Measurements from ENCODE around the gene MBOAT1. TPM values are rescaled to one million over a fixed set of nuclear protein-coding genes. Genes with fewer than 3 reads are reported as not detected.

The MBOAT1 gene
- total RNA-seq, 2 experiments from 2014 or later, result 13.3 to 16.1 TPM

DNA sequence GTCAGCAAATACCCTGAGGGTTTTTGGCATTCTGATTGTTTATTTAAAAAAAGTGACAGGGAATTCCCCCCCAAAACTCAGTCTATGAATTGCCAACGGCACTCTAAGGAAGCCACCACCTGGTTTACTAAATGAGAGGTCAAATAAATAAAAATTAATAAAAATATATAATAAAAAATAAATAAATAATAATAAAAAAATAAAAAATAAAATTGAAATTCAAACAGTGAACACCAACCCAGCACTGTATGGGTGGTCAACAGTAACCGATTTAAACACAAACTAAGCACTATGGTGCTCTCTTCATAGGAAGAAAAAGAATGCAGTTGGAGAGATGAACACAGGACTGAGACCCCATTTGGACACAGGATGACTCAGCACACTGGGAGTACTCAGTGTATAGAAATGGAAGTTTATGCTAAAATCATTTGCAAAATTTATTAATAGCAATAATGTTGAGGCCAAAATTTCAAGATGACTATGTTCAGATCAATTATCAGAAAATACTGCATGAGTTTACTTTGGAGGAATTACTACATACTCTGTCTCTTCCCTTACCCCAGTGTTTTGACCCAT, 98.5 kb downstream of the MBOAT1 start:
- DNase-seq (no peak), ATAC-seq (no peak)
- ChIA-PET POLR2A (no interaction called here), CTCF (interaction anchor here (0.6 to 1.1 kb wide), 2 partner anchors 13 to 26 kb away, joined by 3 read pairs; no protein-coding TSS in a partner anchor)
- Mint-ChIP-seq H3K27me3 (no peaks in the 10 kb centered on the region), H3K36me3 (ENCODE audit: low read depth) (peaks cover 13% of the 10 kb centered on the region), H3K27ac (no peak overlapping the region), H3K9me3 (ENCODE audit: low read depth) (no peaks in the 10 kb centered on the region), H3K4me3 (no peak overlapping the region), H3K4me1 (peaks cover 4% of the 10 kb centered on the region)
- intact Hi-C loops (cut with DNase I, micrococcal nuclease), result no loop called here

DNA sequence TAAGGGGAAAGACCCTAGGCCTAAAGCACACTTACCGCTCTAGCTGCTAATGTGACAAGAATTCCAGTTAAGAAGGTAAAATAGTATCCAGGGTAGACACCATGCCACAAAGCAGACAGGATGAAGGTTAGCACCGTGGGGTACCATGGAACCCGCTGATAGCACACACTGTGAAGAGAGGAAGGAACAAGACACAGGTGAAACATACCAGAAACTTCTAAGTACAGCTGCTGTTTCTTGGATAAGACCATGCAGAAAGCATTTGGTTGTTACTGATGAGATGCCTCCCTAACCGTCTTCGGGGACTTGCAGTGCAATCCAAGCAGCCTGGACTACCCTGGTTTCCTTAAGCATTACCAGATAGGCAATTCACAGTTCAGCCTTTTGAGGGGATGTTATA, 99.4 kb downstream of the MBOAT1 start:
- CTCF ChIA-PET, result no interaction called here

GRCh38 chr6:20112241-20112640, 100.0 kb downstream of the MBOAT1 start:
- CTCF ChIA-PET, result interaction anchor here (2.5 kb wide), 1 partner anchor 14 kb away, joined by 11 read pairs; no protein-coding TSS in a partner anchor
- no peak overlapping the region for H3K27ac Mint-ChIP-seq
- intact Hi-C loops (cut with DNase I, micrococcal nuclease), result no loop called here

More for the DNA sequence above, 99.4 kb downstream of the MBOAT1 start:
- Mint-ChIP-seq H3K4me1 (peaks cover 4% of the 10 kb centered on the region), H3K9me3 (ENCODE audit: low read depth) (no peaks in the 10 kb centered on the region), H3K27ac (no peak overlapping the region), H3K27me3 (no peaks in the 10 kb centered on the region), H3K4me3 (no peak overlapping the region), H3K36me3 (ENCODE audit: low read depth) (peaks cover 16% of the 10 kb centered on the region)
- POLR2A ChIA-PET, result no interaction called here
- no peak for DNase-seq
- no peak for ATAC-seq
- intact Hi-C loops (cut with DNase I, micrococcal nuclease), result no loop called here

DNA sequence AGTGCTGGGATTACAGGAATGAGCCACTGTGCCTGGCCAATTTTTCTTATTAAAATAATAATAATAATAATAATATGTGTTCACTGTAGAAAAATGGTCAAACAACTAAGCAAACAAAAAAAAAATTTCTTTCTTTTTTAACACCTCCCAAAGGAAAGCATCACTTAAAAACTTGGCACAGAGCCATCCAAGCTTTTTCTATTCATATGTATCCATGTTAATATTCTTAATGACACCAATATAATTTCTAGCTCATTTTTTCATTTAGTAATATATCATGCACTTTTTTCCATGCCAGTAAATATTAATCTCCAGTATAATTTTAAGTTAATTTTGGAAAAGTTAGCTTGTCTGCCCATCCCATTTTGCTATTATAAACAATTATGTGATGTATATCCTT, 101.8 kb downstream of the MBOAT1 start:
- H3K36me3 Mint-ChIP-seq (ENCODE audit: low read depth), result peaks cover 14% of the 10 kb centered on the region
- CTCF ChIA-PET, result interaction anchor here (0.6 to 2.5 kb wide), 3 partner anchors 16 to 22 kb away, joined by 3 to 11 read pairs (median 3); no protein-coding TSS in a partner anchor
- no peaks in the 10 kb centered on the region for H3K27me3 Mint-ChIP-seq

More at GRCh38 chr6:20112241-20112640, 100.0 kb downstream of the MBOAT1 start:
- no peaks in the 10 kb centered on the region for H3K27me3 Mint-ChIP-seq
- no peak for DNase-seq
- H3K36me3 Mint-ChIP-seq (ENCODE audit: low read depth), result peaks cover 14% of the 10 kb centered on the region
- no peaks in the 10 kb centered on the region for H3K9me3 Mint-ChIP-seq (ENCODE audit: low read depth)
- POLR2A ChIA-PET, result no interaction called here
- no peak overlapping the region for H3K4me3 Mint-ChIP-seq
- no peaks in the 10 kb centered on the region for H3K4me1 Mint-ChIP-seq
- no peak for ATAC-seq

GRCh38 chr6:20109526-20109925, 102.7 kb downstream of the MBOAT1 start:
- ATAC-seq (no peak), DNase-seq (no peak)
- H3K27ac Mint-ChIP-seq, result no peak overlapping the region
- ChIA-PET CTCF (interaction anchor here (0.9 to 2.5 kb wide), 4 partner anchors 17 to 23 kb away, joined by 3 to 11 read pairs (median 4); no protein-coding TSS in a partner anchor), POLR2A (no interaction called here)
- no peak overlapping the region for H3K4me3 Mint-ChIP-seq
- H3K36me3 Mint-ChIP-seq (ENCODE audit: low read depth), result peaks cover 14% of the 10 kb centered on the region
- H3K9me3 Mint-ChIP-seq (ENCODE audit: low read depth), result no peaks in the 10 kb centered on the region
- no peaks in the 10 kb centered on the region for H3K4me1 Mint-ChIP-seq
- intact Hi-C loops (cut with DNase I, micrococcal nuclease), result no loop called here
- no peaks in the 10 kb centered on the region for H3K27me3 Mint-ChIP-seq

More for the DNA sequence above, 101.8 kb downstream of the MBOAT1 start:
- Mint-ChIP-seq H3K27ac (no peak overlapping the region), H3K4me3 (no peak overlapping the region), H3K9me3 (ENCODE audit: low read depth) (no peaks in the 10 kb centered on the region), H3K4me1 (no peaks in the 10 kb centered on the region)
- DNase-seq (no peak), ATAC-seq (no peak)
- POLR2A ChIA-PET, result no interaction called here
- intact Hi-C loops (cut with DNase I, micrococcal nuclease), result no loop called here

GRCh38 chr6:20105838-20106237, 106.4 kb downstream of the MBOAT1 start:
- Mint-ChIP-seq H3K27ac (no peak overlapping the region), H3K9me3 (ENCODE audit: low read depth) (no peaks in the 10 kb centered on the region), H3K36me3 (ENCODE audit: low read depth) (peaks cover 24% of the 10 kb centered on the region), H3K4me1 (no peaks in the 10 kb centered on the region), H3K4me3 (no peak overlapping the region), H3K27me3 (no peaks in the 10 kb centered on the region)
- ChIA-PET POLR2A (no interaction called here), CTCF (interaction anchor here (1.3 kb wide), 1 partner anchor 13 kb away, joined by 4 read pairs; no protein-coding TSS in a partner anchor)
- intact Hi-C loops (cut with DNase I, micrococcal nuclease), result no loop called here
- ATAC-seq, result no peak
- DNase-seq, result no peak

- CTCF ChIA-PET, result interaction anchor here (0.7 kb wide), 1 partner anchor 117 kb away, joined by 3 read pairs; no protein-coding TSS in a partner anchor
- POLR2A ChIA-PET, result no interaction called here
- DNase-seq (no peak), ATAC-seq (no peak)
- Mint-ChIP-seq H3K27ac (no peak overlapping the region), H3K4me3 (no peak overlapping the region), H3K27me3 (no peaks in the 10 kb centered on the region), H3K9me3 (ENCODE audit: low read depth) (no peaks in the 10 kb centered on the region), H3K36me3 (ENCODE audit: low read depth) (peaks cover 24% of the 10 kb centered on the region), H3K4me1 (no peaks in the 10 kb centered on the region)
- intact Hi-C loops (cut with DNase I, micrococcal nuclease), result no loop called here
Observed at GRCh38 chr6:20104696-20105095, 107.6 kb downstream of the MBOAT1 start.

DNA sequence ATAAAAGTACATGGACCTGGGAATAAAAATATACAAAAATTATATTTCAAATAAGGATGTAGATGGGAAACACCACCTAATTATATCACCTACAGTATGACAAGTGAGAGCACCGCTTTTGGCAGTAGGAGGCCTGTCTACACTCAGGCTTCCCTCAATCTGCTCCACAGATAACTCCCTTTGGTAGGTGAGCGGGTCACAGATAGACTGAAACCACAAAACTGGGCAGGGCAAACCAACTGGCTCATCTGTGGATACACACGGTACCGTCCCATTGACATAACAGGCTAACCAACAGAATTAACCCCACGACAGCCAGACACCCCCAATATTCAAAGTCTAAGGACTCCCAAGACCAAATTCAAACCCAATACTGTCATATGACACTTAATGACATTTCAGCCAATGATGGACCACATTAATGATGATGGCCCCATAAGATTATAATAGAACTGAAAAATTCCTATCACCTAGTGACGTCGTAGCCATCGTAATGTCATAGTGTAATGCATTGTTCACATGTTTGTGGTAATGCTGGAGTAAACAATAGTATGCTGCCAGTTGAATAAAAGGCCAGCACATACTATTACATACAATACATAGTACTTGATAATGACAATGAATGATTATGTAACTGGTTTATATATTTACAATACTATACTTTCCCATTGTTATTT, 109.7 kb downstream of the MBOAT1 start:
- no peak for ATAC-seq
- Mint-ChIP-seq H3K9me3 (ENCODE audit: low read depth) (no peaks in the 10 kb centered on the region), H3K36me3 (ENCODE audit: low read depth) (peaks cover 16% of the 10 kb centered on the region), H3K4me1 (no peaks in the 10 kb centered on the region), H3K27ac (no peak overlapping the region), H3K4me3 (no peak overlapping the region), H3K27me3 (no peaks in the 10 kb centered on the region)
- ChIA-PET CTCF (interaction anchor here (1.2 kb wide), 1 partner anchor 24 kb away, joined by 4 read pairs; no protein-coding TSS in a partner anchor), POLR2A (no interaction called here)
- intact Hi-C loops (cut with DNase I, micrococcal nuclease), result no loop called here
- DNase-seq, result no peak

DNA sequence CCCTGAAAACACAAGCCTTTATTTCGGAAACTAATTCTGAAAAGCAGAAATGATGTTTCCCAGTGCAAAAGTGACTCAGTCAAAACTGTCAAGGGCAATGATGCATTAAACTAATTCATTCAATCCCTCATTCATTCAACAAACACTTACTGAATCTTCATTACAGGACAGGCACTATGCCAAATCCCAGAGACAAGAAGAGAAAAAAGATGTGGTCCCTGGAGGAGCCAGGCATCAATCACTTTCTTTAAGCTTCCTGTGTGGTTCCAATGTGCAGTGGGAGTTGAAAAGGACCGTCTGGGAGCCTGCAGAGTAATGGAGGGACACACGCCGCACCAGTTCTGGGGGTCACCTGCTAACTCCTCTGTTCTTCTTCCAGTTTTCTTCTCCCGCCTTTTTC, 113.1 kb downstream of the MBOAT1 start:
- Mint-ChIP-seq H3K4me1 (no peaks in the 10 kb centered on the region), H3K9me3 (ENCODE audit: low read depth) (no peaks in the 10 kb centered on the region), H3K27me3 (no peaks in the 10 kb centered on the region), H3K4me3 (no peak overlapping the region), H3K27ac (no peak overlapping the region), H3K36me3 (ENCODE audit: low read depth) (peaks cover 13% of the 10 kb centered on the region)
- intact Hi-C loops (cut with DNase I, micrococcal nuclease), result loop anchor here in 1 of 2 experiments (10.0 kb wide), 1 partner anchor 176 kb away; no protein-coding TSS in a partner anchor
- ATAC-seq (no peak), DNase-seq (no peak)
- ChIA-PET POLR2A (no interaction called here), CTCF (no interaction called here)

- CTCF ChIA-PET, result interaction anchor here (0.7 to 1.1 kb wide), 2 partner anchors 193 to 1090 kb away, joined by 3 read pairs; no protein-coding TSS in a partner anchor
- no peak for ATAC-seq
Observed at GRCh38 chr6:20098267-20098876, 113.9 kb downstream of the MBOAT1 start.

DNA sequence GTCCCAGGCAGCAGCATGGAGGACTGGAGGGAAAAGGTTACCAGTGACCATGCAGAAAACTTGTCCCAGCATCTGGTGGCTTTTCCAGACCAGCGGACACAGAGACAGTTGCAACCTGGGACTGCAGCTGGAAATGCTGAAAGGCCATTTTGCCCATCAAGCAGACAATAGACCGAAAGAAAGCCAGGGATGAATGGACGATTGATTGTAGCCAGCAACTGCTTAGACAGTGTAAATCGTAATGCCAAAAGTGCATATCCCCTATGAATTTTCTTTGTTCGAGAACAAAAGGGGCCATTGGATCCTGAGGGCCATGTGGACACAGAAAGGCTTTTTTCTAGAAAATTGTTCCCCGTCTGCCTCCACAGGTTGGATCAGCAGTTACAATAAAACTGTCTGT, 115.7 kb downstream of the MBOAT1 start:
- CTCF ChIA-PET, result interaction anchor here (0.7 kb wide), 1 partner anchor 30 kb away, joined by 4 read pairs; no protein-coding TSS in a partner anchor
- no peak for DNase-seq
- intact Hi-C loops (cut with DNase I, micrococcal nuclease), result loop anchor here in 1 of 2 experiments (10.0 kb wide), 1 partner anchor 178 kb away; no protein-coding TSS in a partner anchor

More at GRCh38 chr6:20098267-20098876, 113.9 kb downstream of the MBOAT1 start:
- POLR2A ChIA-PET, result no interaction called here
- Mint-ChIP-seq H3K36me3 (ENCODE audit: low read depth) (peaks cover 13% of the 10 kb centered on the region), H3K9me3 (ENCODE audit: low read depth) (no peaks in the 10 kb centered on the region), H3K4me1 (no peaks in the 10 kb centered on the region), H3K27ac (no peak overlapping the region), H3K4me3 (no peak overlapping the region), H3K27me3 (no peaks in the 10 kb centered on the region)
- intact Hi-C loops (cut with DNase I, micrococcal nuclease), result loop anchor here in 1 of 2 experiments (10.0 kb wide), 1 partner anchor 176 kb away; no protein-coding TSS in a partner anchor
- no peak for DNase-seq

More for the DNA sequence above, 115.7 kb downstream of the MBOAT1 start:
- no peak for ATAC-seq
- no peak overlapping the region for H3K27ac Mint-ChIP-seq
- peaks cover 5% of the 10 kb centered on the region for H3K36me3 Mint-ChIP-seq (ENCODE audit: low read depth)
- no peak overlapping the region for H3K4me3 Mint-ChIP-seq
- no peaks in the 10 kb centered on the region for H3K9me3 Mint-ChIP-seq (ENCODE audit: low read depth)
- H3K27me3 Mint-ChIP-seq, result no peaks in the 10 kb centered on the region
- POLR2A ChIA-PET, result no interaction called here
- no peaks in the 10 kb centered on the region for H3K4me1 Mint-ChIP-seq

Data from activated CD4-positive, alpha-beta T cell treated with anti-CD3 and anti-CD28 coated beads for 36 hours (primary cell).